Smooth muscle cell (in vitro differentiated cells): ENCODE measurements around the gene SLFNL1. TPM values are rescaled to one million over a fixed set of nuclear protein-coding genes. Genes with fewer than 3 reads are reported as not detected.
A peak's percentile ranks its signal among the peaks of the same experiment; 100 is the strongest.

Source experiments
- DNase-seq: peaks from one replicate; lab custom pipeline; 2025; ENCODE audit not compliant: unreplicated experiment; lab: John Stamatoyannopoulos, UW
- H2AFZ ChIP-seq: fragments of 200-600 bp; sonication (generic); 2 replicates; pipeline ENCODE4 v1.6.0; 2016; ENCODE audit warnings: antibody characterized with exemption, low read depth, mild to moderate bottlenecking
- H3F3A ChIP-seq: fragments of 200-600 bp; sonication (generic); 2 replicates; pipeline ENCODE4 v1.6.0; 2017; ENCODE audit warnings: antibody characterized with exemption, low read depth
- H3K27ac ChIP-seq: fragments of 200-600 bp; sonication (generic); 2 replicates; pipeline ENCODE4 v1.5.1; 2016; ENCODE audit warnings: low read depth, mild to moderate bottlenecking
- H3K27me3 ChIP-seq: fragments of 200-600 bp; sonication (generic); 2 replicates; pipeline ENCODE4 v1.6.1; 2016; ENCODE audit warnings: low read depth, mild to moderate bottlenecking
- H3K36me3 ChIP-seq: fragments of 200-600 bp; sonication (generic); 2 replicates; pipeline ENCODE4 v1.5.1; 2016; ENCODE audit warnings: low read depth
- H3K4me1 ChIP-seq: fragments of 200-600 bp; sonication (generic); 2 replicates; pipeline ENCODE4 v1.5.1; 2016; ENCODE audit warnings: low read depth
- H3K4me2 ChIP-seq: fragments of 200-600 bp; sonication (generic); 2 replicates; pipeline ENCODE4 v1.6.0; 2016; ENCODE audit warnings: mild to moderate bottlenecking
- H3K4me3 ChIP-seq: fragments of 200-600 bp; sonication (generic); 2 replicates; pipeline ENCODE4 v1.5.1; 2016; ENCODE audit warnings: mild to moderate bottlenecking
- H3K79me2 ChIP-seq: fragments of 200-600 bp; sonication (generic); 2 replicates; pipeline ENCODE4 v1.6.0; 2016; ENCODE audit warnings: low read depth, mild to moderate bottlenecking
- H3K9ac ChIP-seq: fragments of 200-600 bp; sonication (generic); 2 replicates; pipeline ENCODE4 v1.6.0; 2016; ENCODE audit warnings: low read depth
- H3K9me3 ChIP-seq: fragments of 200-600 bp; sonication (generic); replicated peaks from 2 replicates; pipeline ENCODE4 v1.5.1; 2016; ENCODE audit warnings: low read depth
- H4K20me1 ChIP-seq: fragments of 200-600 bp; sonication (generic); 2 replicates; pipeline ENCODE4 v1.6.0; 2016; ENCODE audit warnings: low read depth
- CTCF ChIP-seq: fragments of 200-600 bp; sonication (generic); IDR thresholded peaks from 2 replicates; pipeline ENCODE4 v1.5.1; 2017; ENCODE audit warnings: borderline replicate concordance, mild to moderate bottlenecking, antibody characterized with exemption; ENCODE audit not compliant: insufficient read depth, poor library complexity, severe bottlenecking
- WGBS: methylation state at CpG from one replicate; pipeline ENCODE4 v1.1.7; 2016; ENCODE audit warnings: low lambda C conversion rate; 5-methylcytosine and 5-hydroxymethylcytosine counted together
- polyA plus RNA-seq: library from polyadenylated mRNA; unstranded; fragments of >200 nt; fragmentation: Nextera tagmentation; extraction: Ambion mirVana; gene quantifications from 2 replicates; pipeline ENCODE4 v1.2.1, GENCODE V29; 2016
- total RNA-seq: library from RNA; depleted of rRNA; stranded (reverse); fragments of >200 nt; gene quantifications from 2 replicates; pipeline ENCODE4 v1.2.3, GENCODE V29; 2014

The SLFNL1 gene
- total and polyA plus RNA-seq, 2 experiments from 2014 or later, result 0.22 to 0.58 TPM

- WGBS, result 94% methylated on average over 6 of the region's 6 CpGs
- Histone ChIP-seq H3F3A (peaks cover 11% of the 10 kb centered on the region), H3K27me3 (no peaks in the 10 kb centered on the region)
These were observed 52.1 kb downstream of the SLFNL1 start for GRCh38 chr1:40969445-40969844.

DNA sequence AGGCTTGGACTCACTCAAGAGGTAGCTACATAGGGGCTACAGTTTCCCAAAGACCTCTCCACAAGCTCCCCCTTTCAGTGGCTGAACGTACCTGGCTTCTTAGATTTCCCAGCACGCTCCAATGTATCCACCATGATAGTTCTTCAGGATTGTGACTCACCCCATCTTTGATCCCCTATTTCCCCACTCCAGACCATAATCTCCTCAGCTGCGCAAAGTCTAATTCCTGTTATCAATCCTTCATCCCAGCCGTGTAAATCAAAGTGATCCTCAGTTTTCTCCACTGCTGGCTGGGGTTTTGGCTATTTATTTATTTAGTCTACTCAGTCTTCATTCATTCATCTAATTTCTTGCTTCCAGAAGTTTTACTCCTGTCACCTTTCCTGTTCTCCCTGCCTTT, 55.1 kb downstream of the SLFNL1 start:
- Histone ChIP-seq H3K36me3 (no peaks in the 10 kb centered on the region), H3K4me1 (no peaks in the 10 kb centered on the region), H3K79me2 (no peaks in the 10 kb centered on the region), H3K4me3 (no peak overlapping the region), H3K27me3 (no peaks in the 10 kb centered on the region), H3F3A (peaks cover 11% of the 10 kb centered on the region), H3K4me2 (peak overlapping the region; percentile 1), H4K20me1 (no peaks in the 10 kb centered on the region), H2AFZ (no peak overlapping the region), H3K9me3 (no peaks in the 10 kb centered on the region), H3K27ac (peak overlapping the region; percentile 94), H3K9ac (no peak overlapping the region)
- DNase-seq, result no peak
- WGBS, result 25% methylated on average over 4 of the region's 4 CpGs
- no peak for TF ChIP-seq CTCF

More at GRCh38 chr1:40969445-40969844, 52.1 kb downstream of the SLFNL1 start:
- H3K9ac ChIP-seq, result no peak overlapping the region
- H3K4me3 ChIP-seq, result no peak overlapping the region
- TF ChIP-seq CTCF, result no peak
- no peaks in the 10 kb centered on the region for H3K4me1 ChIP-seq
- H3K9me3 ChIP-seq, result no peaks in the 10 kb centered on the region
- no peak overlapping the region for H3K4me2 ChIP-seq
- H3K36me3 ChIP-seq, result no peaks in the 10 kb centered on the region
- no peaks in the 10 kb centered on the region for H4K20me1 ChIP-seq
- H3K27ac ChIP-seq, result no peak overlapping the region
- no peaks in the 10 kb centered on the region for H3K79me2 ChIP-seq
- no peak overlapping the region for H2AFZ ChIP-seq
- DNase-seq, result no peak

Other genes starting within 250 kb of the SLFNL1 start
- gene KCNQ4, start 237.9 kb downstream of the SLFNL1 start, total RNA-seq, result 0.63 TPM in 1 of 2 replicates, not detected in the other
- 0.06 and 0.17 TPM in 2 replicates for gene KCNQ4, start 237.9 kb downstream of the SLFNL1 start, polyA plus RNA-seq
- gene CITED4, start 159.4 kb downstream of the SLFNL1 start, total RNA-seq, result 3.1 and 10.7 TPM in 2 replicates
- 5.5 and 25.1 TPM in 2 replicates for gene CITED4, start 159.4 kb downstream of the SLFNL1 start, polyA plus RNA-seq
- gene CTPS1, start 42.0 kb downstream of the SLFNL1 start, total RNA-seq, result 20.9 and 35.9 TPM in 2 replicates
- gene CTPS1, start 42.0 kb downstream of the SLFNL1 start, polyA plus RNA-seq, result 24.4 and 35.5 TPM in 2 replicates
- gene SCMH1, start 220.6 kb upstream of the SLFNL1 start, total RNA-seq, result 33.0 and 46.4 TPM in 2 replicates
- 24.0 and 26.2 TPM in 2 replicates for gene SCMH1, start 220.6 kb upstream of the SLFNL1 start, polyA plus RNA-seq